Stimulated activated CD8-positive, alpha-beta memory T cell treated with anti-CD3 and anti-CD28 coated beads, Interleukin-7, amount 100 ng/mL, for 1 hour (primary cell): Measurements from ENCODE around the gene PHACTR3.

Experiments used
- DNase-seq, 2 donors: peaks; one replicate each; pipeline ENCODE4 v3.0.0-alpha.2; 2020; ENCODE audit warnings: low read depth in 2 of 2

The PHACTR3 gene

GRCh38 chr20:59671661-59672471, 67.5 kb downstream of the PHACTR3 start:
- no peak for DNase-seq

- DNase-seq, result no peak
These were observed 68.2 kb downstream of the PHACTR3 start for GRCh38 chr20:59672576-59672975.

- DNase-seq, result no peak
These were observed 69.1 kb downstream of the PHACTR3 start for GRCh38 chr20:59673288-59673997.

GRCh38 chr20:59673998-59674445, 69.7 kb downstream of the PHACTR3 start:
- no peak for DNase-seq

- DNase-seq, result no peak
These were observed 71.9 kb downstream of the PHACTR3 start for GRCh38 chr20:59676126-59676850.

GRCh38 chr20:59676851-59677182, 72.5 kb downstream of the PHACTR3 start:
- DNase-seq, result no peak

GRCh38 chr20:59677586-59677985, 73.2 kb downstream of the PHACTR3 start:
- no peak for DNase-seq

- DNase-seq, result no peak
These were observed 73.9 kb downstream of the PHACTR3 start for GRCh38 chr20:59678288-59678687.

GRCh38 chr20:59678951-59679350, 74.6 kb downstream of the PHACTR3 start:
- DNase-seq, result no peak

GRCh38 chr20:59680148-59680650, 75.9 kb downstream of the PHACTR3 start:
- DNase-seq, result no peak

- DNase-seq, result no peak
These were observed 76.5 kb downstream of the PHACTR3 start for GRCh38 chr20:59680852-59681251.

- DNase-seq, result no peak
These were observed 78.3 kb downstream of the PHACTR3 start for GRCh38 chr20:59682603-59683002.

GRCh38 chr20:59683181-59683580, 78.8 kb downstream of the PHACTR3 start:
- DNase-seq, result no peak

GRCh38 chr20:59684685-59685242, 80.4 kb downstream of the PHACTR3 start:
- no peak for DNase-seq

GRCh38 chr20:59686404-59687346, 82.3 kb downstream of the PHACTR3 start:
- DNase-seq, result no peak

GRCh38 chr20:59688356-59688755, 84.0 kb downstream of the PHACTR3 start:
- no peak for DNase-seq

GRCh38 chr20:59688999-59689398, 84.7 kb downstream of the PHACTR3 start:
- no peak for DNase-seq

- no peak for DNase-seq
These were observed 85.8 kb downstream of the PHACTR3 start for GRCh38 chr20:59690101-59690500.

GRCh38 chr20:59690976-59691375, 86.6 kb downstream of the PHACTR3 start:
- DNase-seq, result no peak

GRCh38 chr20:59692139-59692538, 87.8 kb downstream of the PHACTR3 start:
- no peak for DNase-seq

GRCh38 chr20:59693587-59693986, 89.2 kb downstream of the PHACTR3 start:
- DNase-seq, result no peak
